IMR-90 (cell line): Measurements from ENCODE around the gene KDM1A.

ENCODE experiments used
- BHLHE40 ChIP-seq: fragments of 150-350 bp; IDR thresholded peaks from 2 replicates; pipeline ENCODE4 v1.6.1; 2016; ENCODE audit warnings: mild to moderate bottlenecking, low read depth, low read length
- CTCF ChIP-seq: conservative IDR thresholded peaks from 2 replicates; pipeline ENCODE4 v1.5.1; 2012; ENCODE audit warnings: mild to moderate bottlenecking, low read depth, low read length, improper control_type of control experiment
- MAFK ChIP-seq: IDR thresholded peaks from 2 replicates; pipeline ENCODE4 v1.6.1; 2012; ENCODE audit warnings: low read depth, low read length, improper control_type of control experiment
- MXI1 ChIP-seq: IDR thresholded peaks from 2 replicates; pipeline ENCODE4 v1.6.1; 2012; ENCODE audit warnings: low read depth, mild to moderate bottlenecking, low read length, moderate library complexity, borderline replicate concordance
- NFE2L2 ChIP-seq: fragments of 150-350 bp; IDR thresholded peaks from 2 replicates; pipeline ENCODE4 v1.6.1; 2016; ENCODE audit warnings: low read depth, mild to moderate bottlenecking, low read length
- POLR2A ChIP-seq: IDR thresholded peaks from 2 replicates; pipeline ENCODE4 v1.6.1; 2012; ENCODE audit warnings: mild to moderate bottlenecking, low read depth, low read length
- RAD21 ChIP-seq: IDR thresholded peaks from 2 replicates; pipeline ENCODE4 v1.6.1; 2012; ENCODE audit warnings: low read length, improper control_type of control experiment
- RCOR1 ChIP-seq: IDR thresholded peaks from 2 replicates; pipeline ENCODE4 v1.6.1; 2012; ENCODE audit warnings: mild to moderate bottlenecking, low read length, improper control_type of control experiment; ENCODE audit not compliant: insufficient replicate concordance
- RFX5 ChIP-seq: IDR thresholded peaks from 2 replicates; pipeline ENCODE4 v1.8.0; 2012; ENCODE audit warnings: low read depth, mild to moderate bottlenecking, low read length, moderate library complexity
- TF ChIP-seq, protein P1 (sequence below): fragments of 150-350 bp; IDR thresholded peaks from 2 replicates; pipeline ENCODE4 v1.6.1; 2017; ENCODE audit warnings: mild to moderate bottlenecking, antibody characterized with exemption, low read length, low read depth

DNA sequence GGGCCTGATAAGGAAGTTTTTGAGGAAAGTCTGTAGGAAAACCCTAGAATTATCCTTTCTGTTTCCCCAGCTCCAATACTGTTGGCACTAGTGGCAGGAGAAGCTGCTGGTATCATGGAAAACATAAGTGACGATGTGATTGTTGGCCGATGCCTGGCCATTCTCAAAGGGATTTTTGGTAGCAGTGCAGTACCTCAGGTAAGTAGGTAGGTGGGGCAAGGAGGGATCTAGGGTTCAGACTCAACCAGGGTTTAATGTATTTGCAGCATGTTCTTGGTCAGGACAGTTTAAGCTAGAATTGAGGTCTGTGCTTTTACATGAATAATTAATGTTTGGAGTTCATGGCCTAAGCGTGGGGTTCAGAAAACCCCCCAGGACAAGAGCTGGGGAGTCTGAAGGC, 62.1 kb downstream of the KDM1A start:
- no peak for TF ChIP-seq POLR2A
- TF ChIP-seq CTCF: no peak
- TF ChIP-seq RCOR1: no peak
- no peak for TF ChIP-seq RAD21
- TF ChIP-seq, protein P1, sequence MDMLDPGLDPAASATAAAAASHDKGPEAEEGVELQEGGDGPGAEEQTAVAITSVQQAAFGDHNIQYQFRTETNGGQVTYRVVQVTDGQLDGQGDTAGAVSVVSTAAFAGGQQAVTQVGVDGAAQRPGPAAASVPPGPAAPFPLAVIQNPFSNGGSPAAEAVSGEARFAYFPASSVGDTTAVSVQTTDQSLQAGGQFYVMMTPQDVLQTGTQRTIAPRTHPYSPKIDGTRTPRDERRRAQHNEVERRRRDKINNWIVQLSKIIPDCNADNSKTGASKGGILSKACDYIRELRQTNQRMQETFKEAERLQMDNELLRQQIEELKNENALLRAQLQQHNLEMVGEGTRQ: no peak
- TF ChIP-seq MXI1: no peak
- TF ChIP-seq MAFK: no peak
- TF ChIP-seq BHLHE40: no peak
- TF ChIP-seq RFX5: no peak
- TF ChIP-seq NFE2L2: no peak
